Stimulated activated effector memory CD8-positive, alpha-beta T cell treated with anti-CD3 and anti-CD28 coated beads, Interleukin-12 subunit alpha, Interleukin-12 subunit beta, amount 100 ng/mL, for 72 hours (primary cell): ENCODE results near the gene MESP1.

Experiments used
- ATAC-seq: fragments of 150-1000 bp; cut with Tn5 transposase; 2 replicates; pipeline ENCODE4 v1.10.0; 2021
- DNase-seq, 2 donors: peaks; one replicate each; pipeline ENCODE4 v3.0.0; 2021 to 2022; ENCODE audit warnings: low spot score in 2 of 2
- H3K27ac Mint-ChIP-seq: one replicate; pipeline ENCODE4 v1.8.0; 2022; ENCODE audit warnings: mild to moderate bottlenecking, mixed read lengths
- H3K36me3 Mint-ChIP-seq: one replicate; pipeline ENCODE4 v1.8.0; 2022; ENCODE audit warnings: mild to moderate bottlenecking, mixed read lengths
- H3K4me1 Mint-ChIP-seq: one replicate; pipeline ENCODE4 v1.8.0; 2022; ENCODE audit warnings: mixed read lengths
- H3K4me3 Mint-ChIP-seq: one replicate; pipeline ENCODE4 v1.8.0; 2022; ENCODE audit warnings: mild to moderate bottlenecking, mixed read lengths
- H3K9me3 Mint-ChIP-seq: one replicate; pipeline ENCODE4 v1.8.0; 2022; ENCODE audit warnings: mixed read lengths

Gene MESP1

GRCh38 chr15:89731275-89731674 lies 19.8 kb downstream of the MESP1 start:
- no peaks in the 10 kb centered on the region for H3K4me1 Mint-ChIP-seq
- H3K27ac Mint-ChIP-seq = no peak overlapping the region
- ATAC-seq (no peak), DNase-seq (no peak)
- no peaks in the 10 kb centered on the region for H3K36me3 Mint-ChIP-seq
- H3K4me3 Mint-ChIP-seq = no peak overlapping the region
- no peaks in the 10 kb centered on the region for H3K9me3 Mint-ChIP-seq

GRCh38 chr15:89728254-89728653 lies 22.8 kb downstream of the MESP1 start:
- peaks cover 2% of the 10 kb centered on the region for H3K9me3 Mint-ChIP-seq
- H3K27ac Mint-ChIP-seq = no peak overlapping the region
- H3K4me3 Mint-ChIP-seq = no peak overlapping the region
- no peak for DNase-seq
- H3K4me1 Mint-ChIP-seq = no peaks in the 10 kb centered on the region
- no peak for ATAC-seq
- H3K36me3 Mint-ChIP-seq = no peaks in the 10 kb centered on the region

- no peaks in the 10 kb centered on the region for H3K36me3 Mint-ChIP-seq
- DNase-seq (no peak), ATAC-seq (no peak)
- H3K27ac Mint-ChIP-seq = no peak overlapping the region
- H3K9me3 Mint-ChIP-seq = peaks cover 2% of the 10 kb centered on the region
- no peak overlapping the region for H3K4me3 Mint-ChIP-seq
- no peaks in the 10 kb centered on the region for H3K4me1 Mint-ChIP-seq
Observed at GRCh38 chr15:89725064-89725463, 26.0 kb downstream of the MESP1 start.

GRCh38 chr15:89724621-89725020 lies 26.4 kb downstream of the MESP1 start:
- H3K9me3 Mint-ChIP-seq = peaks cover 2% of the 10 kb centered on the region
- H3K4me3 Mint-ChIP-seq = no peak overlapping the region
- ATAC-seq (no peak), DNase-seq (no peak)
- no peak overlapping the region for H3K27ac Mint-ChIP-seq
- no peaks in the 10 kb centered on the region for H3K36me3 Mint-ChIP-seq
- no peaks in the 10 kb centered on the region for H3K4me1 Mint-ChIP-seq

- Mint-ChIP-seq H3K4me1 (no peaks in the 10 kb centered on the region), H3K9me3 (peaks cover 2% of the 10 kb centered on the region), H3K4me3 (no peak overlapping the region), H3K27ac (no peak overlapping the region), H3K36me3 (no peaks in the 10 kb centered on the region)
- DNase-seq (no peak), ATAC-seq (no peak)
Observed at GRCh38 chr15:89723031-89723430, 28.0 kb downstream of the MESP1 start.

- Mint-ChIP-seq H3K9me3 (no peaks in the 10 kb centered on the region), H3K4me1 (no peaks in the 10 kb centered on the region), H3K36me3 (no peaks in the 10 kb centered on the region), H3K27ac (no peak overlapping the region), H3K4me3 (no peak overlapping the region)
- no peak for DNase-seq
- ATAC-seq = no peak
Observed at GRCh38 chr15:89714775-89715174, 36.3 kb downstream of the MESP1 start.

- no peaks in the 10 kb centered on the region for H3K36me3 Mint-ChIP-seq
- no peaks in the 10 kb centered on the region for H3K4me1 Mint-ChIP-seq
- no peak overlapping the region for H3K27ac Mint-ChIP-seq
- H3K4me3 Mint-ChIP-seq = no peak overlapping the region
- DNase-seq = no peak
- no peaks in the 10 kb centered on the region for H3K9me3 Mint-ChIP-seq
- no peak for ATAC-seq
Observed at GRCh38 chr15:89707577-89707976, 43.5 kb downstream of the MESP1 start.

GRCh38 chr15:89704411-89704810 lies 46.6 kb downstream of the MESP1 start:
- Mint-ChIP-seq H3K36me3 (no peaks in the 10 kb centered on the region), H3K4me1 (no peaks in the 10 kb centered on the region), H3K4me3 (no peak overlapping the region), H3K27ac (no peak overlapping the region), H3K9me3 (no peaks in the 10 kb centered on the region)
- ATAC-seq = no peak
- DNase-seq = no peak
